H9 (cell line): ENCODE data around the gene GUCY1A1. TPM values are rescaled to one million over a fixed set of nuclear protein-coding genes. Genes with fewer than 3 reads are reported as not detected.

ENCODE experiments used
- DNase-seq: peaks from one replicate; pipeline ENCODE4 v3.0.0-alpha.2; 2017
- H2AFZ ChIP-seq: one replicate; pipeline ENCODE4 v1.6.1; 2013; ENCODE audit warnings: mild to moderate bottlenecking, low read length, control low read depth, moderate library complexity
- H2AK5ac ChIP-seq: 2 replicates; pipeline ENCODE4 v1.6.1; 2013; ENCODE audit warnings: low read length, control low read depth, mixed read lengths; ENCODE audit not compliant: insufficient read length
- H2BK120ac ChIP-seq: one replicate; pipeline ENCODE4 v1.6.1; 2013; ENCODE audit warnings: low read depth, mild to moderate bottlenecking, low read length, control low read depth, inconsistent platforms; ENCODE audit not compliant: poor library complexity, severe bottlenecking
- H2BK12ac ChIP-seq: 2 replicates; pipeline ENCODE4 v1.6.1; 2013; ENCODE audit warnings: low read length, control low read depth, mixed read lengths, low read depth; ENCODE audit not compliant: insufficient read length
- H2BK15ac ChIP-seq: 2 replicates; pipeline ENCODE4 v1.6.1; 2013; ENCODE audit warnings: low read depth, low read length, control low read depth
- H2BK20ac ChIP-seq: one replicate; pipeline ENCODE4 v1.6.1; 2013; ENCODE audit warnings: low read depth, mild to moderate bottlenecking, low read length, control low read depth, inconsistent platforms; ENCODE audit not compliant: poor library complexity, severe bottlenecking
- H2BK5ac ChIP-seq: 2 replicates; pipeline ENCODE4 v1.6.1; 2013; ENCODE audit warnings: low read length, control low read depth, mixed read lengths; ENCODE audit not compliant: insufficient read length
- H3K14ac ChIP-seq: 2 replicates; pipeline ENCODE4 v1.6.1; 2013; ENCODE audit warnings: low read length, control low read depth; ENCODE audit not compliant: insufficient read depth
- H3K18ac ChIP-seq: 2 replicates; pipeline ENCODE4 v1.6.1; 2013; ENCODE audit warnings: low read depth, mild to moderate bottlenecking, mixed read lengths, low read length, control low read depth; ENCODE audit not compliant: insufficient read length
- H3K23ac ChIP-seq: 2 replicates; pipeline ENCODE4 v1.6.1; 2013; ENCODE audit warnings: low read length, control low read depth, mixed read lengths, low read depth; ENCODE audit not compliant: insufficient read length
- H3K23me2 ChIP-seq: 2 replicates; pipeline ENCODE4 v1.6.1; 2013; ENCODE audit warnings: low read depth, mild to moderate bottlenecking, mixed read lengths, low read length, control low read depth; ENCODE audit not compliant: insufficient read length, poor library complexity, severe bottlenecking
- H3K27ac ChIP-seq: 2 replicates; pipeline ENCODE4 v1.5.1; 2013; ENCODE audit warnings: low read length, control low read depth, mixed read lengths, low read depth; ENCODE audit not compliant: insufficient read length
- H3K27me3 ChIP-seq: 2 replicates; pipeline ENCODE4 v1.6.1; 2013; ENCODE audit warnings: low read length, control low read depth, inconsistent platforms; ENCODE audit not compliant: insufficient read depth
- H3K4ac ChIP-seq: 2 replicates; pipeline ENCODE4 v1.6.1; 2013; ENCODE audit warnings: low read depth, mild to moderate bottlenecking, control low read depth, inconsistent platforms, low read length, moderate library complexity
- H3K4me1 ChIP-seq: 2 replicates; pipeline ENCODE4 v1.6.1; 2013; ENCODE audit warnings: low read length, control low read depth, inconsistent platforms; ENCODE audit not compliant: insufficient read depth
- H3K4me2 ChIP-seq: 2 replicates; pipeline ENCODE4 v1.6.1; 2013; ENCODE audit warnings: low read length, control low read depth, mixed read lengths; ENCODE audit not compliant: insufficient read length, insufficient read depth
- H3K56ac ChIP-seq: 2 replicates; pipeline ENCODE4 v1.6.1; 2013; ENCODE audit warnings: low read depth, mild to moderate bottlenecking, mixed read lengths, low read length, control low read depth; ENCODE audit not compliant: insufficient read length
- H3K79me1 ChIP-seq: 2 replicates; pipeline ENCODE4 v1.6.1; 2013; ENCODE audit warnings: low read depth, mild to moderate bottlenecking, moderate library complexity, low read length, control low read depth, inconsistent platforms; ENCODE audit not compliant: insufficient read depth, poor library complexity, severe bottlenecking
- H3K79me2 ChIP-seq: 2 replicates; pipeline ENCODE4 v1.6.1; 2013; ENCODE audit warnings: low read length, control low read depth, inconsistent platforms; ENCODE audit not compliant: insufficient read depth
- H3K9ac ChIP-seq: 2 replicates; pipeline ENCODE4 v1.6.1; 2013; ENCODE audit warnings: low read length, control low read depth, mixed read lengths; ENCODE audit not compliant: insufficient read length; ENCODE audit errors: extremely low read depth
- H3K9me3 ChIP-seq: one replicate; pipeline ENCODE4 v1.6.1; 2013; ENCODE audit warnings: low read depth, low read length, inconsistent platforms; ENCODE audit not compliant: control insufficient read depth
- H3T11ph ChIP-seq: one replicate; pipeline ENCODE4 v1.6.1; 2013; ENCODE audit warnings: mild to moderate bottlenecking, low read length, control low read depth, inconsistent platforms
- H4K20me1 ChIP-seq: one replicate; pipeline ENCODE4 v1.6.1; 2013; ENCODE audit not compliant: control insufficient read depth, insufficient read length, insufficient read depth
- H4K5ac ChIP-seq: 2 replicates; pipeline ENCODE4 v1.6.1; 2013; ENCODE audit warnings: low read depth, mild to moderate bottlenecking, mixed read lengths, low read length, control low read depth; ENCODE audit not compliant: insufficient read length
- H4K8ac ChIP-seq: replicated peaks from 2 replicates; pipeline ENCODE4 v1.6.1; 2013; ENCODE audit warnings: low read length, control low read depth, mixed read lengths, low read depth; ENCODE audit not compliant: insufficient read length
- H4K91ac ChIP-seq: 2 replicates; pipeline ENCODE4 v1.6.1; 2013; ENCODE audit warnings: low read depth, mild to moderate bottlenecking, moderate library complexity, mixed read lengths, low read length, control low read depth; ENCODE audit not compliant: insufficient read length
- H3K27ac Mint-ChIP-seq, 3 experiments: 2 replicates in 2 of 3; 3 replicates in 1 of 3; pipeline ENCODE4 v1.8.0; 2020 to 2021; ENCODE audit warnings: mixed read lengths in 3 of 3, mild to moderate bottlenecking in 1 of 3, moderate library complexity in 1 of 3
- H3K27me3 Mint-ChIP-seq: 2 replicates; pipeline ENCODE4 v1.8.0; 2021; ENCODE audit warnings: low read depth, mild to moderate bottlenecking, moderate library complexity, mixed read lengths
- H3K36me3 Mint-ChIP-seq, 3 experiments: 2 replicates in 2 of 3; 3 replicates in 1 of 3; pipeline ENCODE4 v1.8.0; 2020 to 2021; ENCODE audit warnings: low read depth in 3 of 3, mixed read lengths in 3 of 3; ENCODE audit not compliant: insufficient read depth in 1 of 3
- H3K4me1 Mint-ChIP-seq, 2 experiments: 2 replicates each; pipeline ENCODE4 v1.8.0; 2020; ENCODE audit warnings: mixed read lengths in 2 of 2
- H3K4me3 Mint-ChIP-seq, 2 experiments: 2 replicates in 1 of 2; 3 replicates in 1 of 2; pipeline ENCODE4 v1.8.0; 2020 to 2021; ENCODE audit warnings: mild to moderate bottlenecking in 2 of 2, mixed read lengths in 2 of 2, moderate library complexity in 1 of 2
- H3K9me3 Mint-ChIP-seq, 2 experiments: 2 replicates in 1 of 2; 3 replicates in 1 of 2; pipeline ENCODE4 v1.8.0; 2020; ENCODE audit warnings: mild to moderate bottlenecking in 2 of 2, mixed read lengths in 2 of 2, moderate library complexity in 1 of 2
- CTCF ChIP-seq: fragments of 200-600 bp; sonication (generic); conservative IDR thresholded peaks from 3 replicates; pipeline ENCODE4 v1.8.0; 2021; ENCODE audit warnings: antibody characterized with exemption, mild to moderate bottlenecking
- WGBS: extraction: QIAGEN DNeasy Blood & Tissue Kit; methylation state at CpG from one replicate; pipeline ENCODE4 v1.1.7; 2013; ENCODE audit warnings: missing lambda C conversion rate, low lambda C conversion rate, mixed read lengths; ENCODE audit not compliant: insufficient read length; ENCODE audit errors: extremely low coverage; 5-methylcytosine and 5-hydroxymethylcytosine counted together
- total RNA-seq: library from RNA; stranded (reverse); gene quantifications from 2 replicates; pipeline ENCODE4 v1.2.1, GENCODE V29; 2021

Gene GUCY1A1
- total RNA-seq, 1 experiment from 2014 or later, result not detected

GRCh38 chr4:155656025-155656424 lies 10.6 kb upstream of the GUCY1A1 start:
- Histone ChIP-seq H3K23ac (no peak overlapping the region), H3K18ac (no peak overlapping the region), H3K9me3 (no peaks in the 10 kb centered on the region), H3K4me1 (peaks cover 4% of the 10 kb centered on the region; the same call in 1 of the 2 replicates), H4K5ac (no peak overlapping the region), H2BK120ac (no peak overlapping the region), H4K91ac (no peak overlapping the region), H3K79me1 (no peaks in the 10 kb centered on the region), H3K79me2 (no peaks in the 10 kb centered on the region), H2AK5ac (no peak overlapping the region), H3K27me3 (no peaks in the 10 kb centered on the region), H2BK12ac (no peak overlapping the region), H3K4ac (no peak overlapping the region), H3K9ac (no peak overlapping the region), H3T11ph (no peak overlapping the region), H4K8ac (no peak overlapping the region), H3K27ac (no peak overlapping the region), H2BK20ac (no peak overlapping the region), H2BK5ac (no peak overlapping the region), H2AFZ (no peak overlapping the region), H3K23me2 (no peaks in the 10 kb centered on the region), H3K4me2 (no peak overlapping the region), H2BK15ac (no peak overlapping the region), H3K14ac (no peak overlapping the region), H4K20me1 (no peaks in the 10 kb centered on the region), H3K56ac (no peak overlapping the region)
- H3K36me3 Mint-ChIP-seq, result no peaks in the 10 kb centered on the region
- peaks cover 59% of the 10 kb centered on the region for H3K27me3 Mint-ChIP-seq
- no peak for DNase-seq
- no peak overlapping the region for H3K4me3 Mint-ChIP-seq
- no CpG with 5 or more reads among the region's 4 CpGs for WGBS
- H3K4me1 Mint-ChIP-seq, result 0 out of 4 replicates have a peak, but pooled peaks cover 0 to 4% of the 10 kb centered on the region in 2 experiments
- H3K9me3 Mint-ChIP-seq, result no peaks in the 10 kb centered on the region; a peak in 3 of 5 replicates
- TF ChIP-seq CTCF, result no peak
- no peak overlapping the region for H3K27ac Mint-ChIP-seq
